HL-60 (cell line): ENCODE measurements around the gene TMEM95.

Experiments
- DNase-seq, 2 experiments: peaks; one replicate each; pipeline ENCODE4 v3.0.0-alpha.2; 2010 to 2020; ENCODE audit warnings: low read depth in 1 of 2, low spot score in 1 of 2
- H3K27ac ChIP-seq: fragments of 250-450 bp; sonication (Bioruptor Pico); replicated peaks from 2 replicates; pipeline ENCODE4 v1.5.1; 2020; ENCODE audit warnings: mild to moderate bottlenecking, moderate library complexity
- H3K27me3 ChIP-seq: fragments of 250-450 bp; sonication (Bioruptor Pico); 2 replicates; pipeline ENCODE4 v1.5.1; 2021; ENCODE audit warnings: mild to moderate bottlenecking, moderate library complexity; ENCODE audit not compliant: insufficient read depth, poor library complexity, severe bottlenecking
- H3K4me3 ChIP-seq: replicated peaks from 2 replicates; pipeline ENCODE4 v1.5.1; 2011; ENCODE audit warnings: mild to moderate bottlenecking, control low read depth, low read length; ENCODE audit not compliant: insufficient read depth
- CTCF ChIP-seq: IDR thresholded peaks from one replicate; pipeline ENCODE4 v1.5.1; 2011; ENCODE audit warnings: low read length, control low read depth, inconsistent platforms; ENCODE audit not compliant: insufficient read depth
- GABPA ChIP-seq: IDR thresholded peaks from 2 replicates; pipeline ENCODE4 v1.6.1; 2012; ENCODE audit warnings: low read depth
- POLR2AphosphoS5 ChIP-seq: IDR thresholded peaks from 2 replicates; pipeline ENCODE4 v1.6.1; 2012; ENCODE audit warnings: low read depth
- REST ChIP-seq: IDR thresholded peaks from 2 replicates; pipeline ENCODE4 v1.6.1; 2012; ENCODE audit warnings: low read depth; ENCODE audit not compliant: insufficient replicate concordance
- SPI1 ChIP-seq: IDR thresholded peaks from 2 replicates; pipeline ENCODE4 v1.6.1; 2012; ENCODE audit warnings: low read depth, mild to moderate bottlenecking, borderline replicate concordance

Gene TMEM95

DNA sequence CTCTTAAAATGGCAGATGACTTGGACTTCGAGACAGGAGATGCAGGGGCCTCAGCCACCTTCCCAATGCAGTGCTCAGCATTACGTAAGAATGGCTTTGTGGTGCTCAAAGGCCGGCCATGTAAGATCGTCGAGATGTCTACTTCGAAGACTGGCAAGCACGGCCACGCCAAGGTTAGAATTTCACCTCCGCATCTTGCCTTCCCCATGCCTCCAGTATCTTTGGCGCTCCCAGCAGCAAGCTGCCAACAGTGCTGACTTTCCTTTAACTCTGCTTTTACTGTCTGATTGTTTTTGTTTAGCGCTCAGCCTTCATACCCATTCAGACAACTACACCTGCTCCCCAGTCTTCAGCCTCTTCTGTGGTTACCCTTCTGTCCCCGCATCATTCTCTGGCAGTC, 45.3 kb upstream of the TMEM95 start:
- no peak for DNase-seq
- TF ChIP-seq POLR2AphosphoS5 (no peak), CTCF (no peak), SPI1 (no peak), REST (no peak), GABPA (no peak)
- no peaks in the 10 kb centered on the region for H3K27me3 ChIP-seq
- no peak overlapping the region for H3K27ac ChIP-seq
- no peak overlapping the region for H3K4me3 ChIP-seq

DNA sequence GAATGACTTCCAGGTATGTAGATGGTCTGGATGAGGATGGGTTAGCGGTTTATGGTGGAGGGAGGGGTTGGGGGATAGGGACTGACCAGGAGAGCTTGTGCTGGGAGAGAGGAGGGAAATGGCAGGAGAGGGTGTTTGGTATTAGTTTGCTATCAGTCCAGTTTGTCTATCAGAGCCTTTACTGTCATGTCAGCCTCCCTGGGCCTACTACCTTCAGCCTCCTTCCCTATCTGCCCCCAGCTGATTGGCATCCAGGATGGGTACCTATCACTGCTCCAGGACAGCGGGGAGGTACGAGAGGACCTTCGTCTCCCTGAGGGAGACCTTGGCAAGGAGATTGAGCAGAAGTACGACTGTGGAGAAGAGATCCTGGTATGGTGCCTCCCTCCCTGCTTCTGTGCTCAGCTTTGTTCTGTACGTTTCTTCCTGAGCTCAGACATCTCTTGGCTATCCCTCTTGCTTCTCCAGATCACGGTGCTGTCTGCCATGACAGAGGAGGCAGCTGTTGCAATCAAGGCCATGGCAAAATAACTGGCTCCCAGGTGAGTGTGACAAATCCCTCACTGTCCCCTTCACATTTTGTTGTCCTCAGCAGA, 43.7 kb upstream of the TMEM95 start:
- no peak overlapping the region for H3K27ac ChIP-seq
- TF ChIP-seq POLR2AphosphoS5 (no peak), GABPA (no peak), CTCF (no peak), REST (no peak), SPI1 (no peak)
- DNase-seq, result no peak
- no peak overlapping the region for H3K4me3 ChIP-seq
- no peaks in the 10 kb centered on the region for H3K27me3 ChIP-seq

GRCh38 chr17:7312432-7313087, 42.4 kb upstream of the TMEM95 start:
- Histone ChIP-seq H3K4me3 (no peak overlapping the region), H3K27me3 (no peaks in the 10 kb centered on the region), H3K27ac (no peak overlapping the region)
- no peak for DNase-seq
- no peak for TF ChIP-seq CTCF
- no peak for TF ChIP-seq SPI1
- no peak for TF ChIP-seq REST
- no peak; the same call in 1 of the 2 replicates for TF ChIP-seq POLR2AphosphoS5
- TF ChIP-seq GABPA, result no peak
